Eye (tissue), 1 donor: Measurements from ENCODE around the gene DIP2C.
"Not testable (repeated sequence)": the region's sequence is repeated elsewhere in the genome, so short reads cannot be mapped to it uniquely, and the experiment has no call there.

Experiments used
- DNase-seq: peaks from one replicate; pipeline ENCODE4 v3.0.0-alpha.2; 2015

The DIP2C gene

GRCh38 chr10:623477-624311, 65.8 kb downstream of the DIP2C start:
- no peak for DNase-seq

- DNase-seq, result no peak
Measured at GRCh38 chr10:623014-623413, 66.5 kb downstream of the DIP2C start.

GRCh38 chr10:621981-622740, 67.3 kb downstream of the DIP2C start:
- peak; percentile 78 for DNase-seq

GRCh38 chr10:621513-621912, 68.0 kb downstream of the DIP2C start:
- DNase-seq, result no peak

- no peak for DNase-seq
Measured at GRCh38 chr10:620971-621370, 68.5 kb downstream of the DIP2C start.

GRCh38 chr10:620417-620816, 69.1 kb downstream of the DIP2C start:
- DNase-seq, result no peak

- DNase-seq, result no peak
Measured at GRCh38 chr10:619710-620109, 69.8 kb downstream of the DIP2C start.

GRCh38 chr10:618229-618989, 71.1 kb downstream of the DIP2C start:
- DNase-seq, result no peak

GRCh38 chr10:617471-617870, 72.0 kb downstream of the DIP2C start:
- DNase-seq, result no peak

GRCh38 chr10:615583-616152, 73.8 kb downstream of the DIP2C start:
- no peak for DNase-seq

GRCh38 chr10:614790-615582, 74.5 kb downstream of the DIP2C start:
- DNase-seq, result no peak

- peak; percentile 38 for DNase-seq
Measured at GRCh38 chr10:614139-614711, 75.2 kb downstream of the DIP2C start.

GRCh38 chr10:613271-614138, 76.0 kb downstream of the DIP2C start:
- peak; percentile 65 for DNase-seq

- DNase-seq, result no peak
Measured at GRCh38 chr10:612696-613095, 76.8 kb downstream of the DIP2C start.

- DNase-seq, result not testable (repeated sequence)
Measured at GRCh38 chr10:610642-611305, 78.7 kb downstream of the DIP2C start.

GRCh38 chr10:609868-610545, 79.5 kb downstream of the DIP2C start:
- peak; percentile 67 for DNase-seq

GRCh38 chr10:609262-609658, 80.2 kb downstream of the DIP2C start:
- peak; percentile 40 for DNase-seq

GRCh38 chr10:608331-609261, 80.9 kb downstream of the DIP2C start:
- peak; percentile 35 for DNase-seq
